Fibroblast of lung (primary cell): ENCODE measurements around the gene RPLP2. TPM values are rescaled to one million over a fixed set of nuclear protein-coding genes. Genes with fewer than 3 reads are reported as not detected.

ENCODE experiments used
- DNase-seq, 2 donors: peaks; one replicate each; pipeline versions ENCODE4 v3.0.0 to v3.0.0-alpha.2; 2010; ENCODE audit warnings: low read depth in 2 of 2
- H2AFZ ChIP-seq: 2 replicates; pipeline ENCODE4 v1.5.1; 2012; ENCODE audit warnings: low read length, control low read depth, inconsistent platforms
- H3K27ac ChIP-seq: 2 replicates; pipeline ENCODE4 v1.5.1; 2011; ENCODE audit warnings: low read length, control low read depth; ENCODE audit not compliant: insufficient read depth
- H3K27me3 ChIP-seq: 2 replicates; pipeline ENCODE4 v1.5.1; 2011; ENCODE audit warnings: mild to moderate bottlenecking, low read length; ENCODE audit not compliant: control insufficient read depth, insufficient read depth
- H3K36me3 ChIP-seq: 2 replicates; pipeline ENCODE4 v1.5.1; 2011; ENCODE audit warnings: low read length; ENCODE audit not compliant: control insufficient read depth, insufficient read depth
- H3K4me1 ChIP-seq: 2 replicates; pipeline ENCODE4 v1.5.1; 2011; ENCODE audit warnings: low read length; ENCODE audit not compliant: control insufficient read depth, insufficient read depth; ENCODE audit errors: extremely low read depth
- H3K4me2 ChIP-seq: 2 replicates; pipeline ENCODE4 v1.5.1; 2011; ENCODE audit warnings: low read length, control low read depth; ENCODE audit not compliant: insufficient read depth; ENCODE audit errors: extremely low read depth
- H3K4me3 ChIP-seq, 4 experiments: fragments of 200-600 bp in 1 of 4; sonication (generic) in 1 of 4; replicated peaks in 1 of 4; 2 replicates each; pipeline ENCODE4 v1.5.1; 2011 to 2016; ENCODE audit warnings: low read length in 4 of 4, low read depth in 3 of 4, mild to moderate bottlenecking in 3 of 4, control low read depth in 2 of 4, inconsistent platforms in 1 of 4, mixed read lengths in 1 of 4; ENCODE audit not compliant: insufficient read depth in 1 of 4; ENCODE audit errors: control extremely low read depth in 1 of 4
- H3K79me2 ChIP-seq: 2 replicates; pipeline ENCODE4 v1.5.1; 2012; ENCODE audit warnings: mild to moderate bottlenecking, low read length, inconsistent platforms; ENCODE audit not compliant: control insufficient read depth, insufficient read depth
- H3K9ac ChIP-seq: 2 replicates; pipeline ENCODE4 v1.5.1; 2011; ENCODE audit warnings: mild to moderate bottlenecking, low read length, control low read depth; ENCODE audit not compliant: insufficient read depth
- H3K9me3 ChIP-seq: 2 replicates; pipeline ENCODE4 v1.5.1; 2012; ENCODE audit warnings: low read depth, low read length; ENCODE audit not compliant: control insufficient read depth, insufficient read depth
- H4K20me1 ChIP-seq: 2 replicates; pipeline ENCODE4 v1.5.1; 2011; ENCODE audit warnings: low read length; ENCODE audit not compliant: control insufficient read depth, insufficient read depth; ENCODE audit errors: extremely low read depth
- EZH2 ChIP-seq: IDR thresholded peaks from 2 replicates; pipeline ENCODE4 v1.5.1; 2012; ENCODE audit warnings: low read length, control low read depth, mild to moderate bottlenecking; ENCODE audit errors: missing control alignments
- polyA plus RNA-seq, 2 donors: library from polyadenylated mRNA; depleted of rRNA in 1 of 2; stranded (reverse) in 1 of 2; unstranded in 1 of 2; fragments of >200 nt; gene quantifications; 2 replicates each; pipeline ENCODE4 v1.2.1, GENCODE V29; 2011 to 2012; ENCODE audit warnings: missing spikeins in 1 of 2
- total RNA-seq: library from RNA; depleted of rRNA; stranded (reverse); fragments of >200 nt; gene quantifications from 2 replicates; pipeline ENCODE4 v1.2.1, GENCODE V29; 2014
- TF ChIP-seq, protein P1 (sequence below), 2 donors: IDR thresholded peaks in 1 of 2; conservative IDR thresholded peaks in 1 of 2; 1 replicate in 1 of 2; 2 replicates in 1 of 2; pipeline ENCODE4 v1.5.1; 2011 to 2012; ENCODE audit warnings: low read length in 2 of 2, control low read depth in 1 of 2, inconsistent platforms in 1 of 2, low read depth in 1 of 2, mild to moderate bottlenecking in 1 of 2

Gene RPLP2
- total and polyA plus RNA-seq, 2 donors (not counting 1 experiment from before 2014, with no cell fraction given): 294 to 741 TPM

DNA sequence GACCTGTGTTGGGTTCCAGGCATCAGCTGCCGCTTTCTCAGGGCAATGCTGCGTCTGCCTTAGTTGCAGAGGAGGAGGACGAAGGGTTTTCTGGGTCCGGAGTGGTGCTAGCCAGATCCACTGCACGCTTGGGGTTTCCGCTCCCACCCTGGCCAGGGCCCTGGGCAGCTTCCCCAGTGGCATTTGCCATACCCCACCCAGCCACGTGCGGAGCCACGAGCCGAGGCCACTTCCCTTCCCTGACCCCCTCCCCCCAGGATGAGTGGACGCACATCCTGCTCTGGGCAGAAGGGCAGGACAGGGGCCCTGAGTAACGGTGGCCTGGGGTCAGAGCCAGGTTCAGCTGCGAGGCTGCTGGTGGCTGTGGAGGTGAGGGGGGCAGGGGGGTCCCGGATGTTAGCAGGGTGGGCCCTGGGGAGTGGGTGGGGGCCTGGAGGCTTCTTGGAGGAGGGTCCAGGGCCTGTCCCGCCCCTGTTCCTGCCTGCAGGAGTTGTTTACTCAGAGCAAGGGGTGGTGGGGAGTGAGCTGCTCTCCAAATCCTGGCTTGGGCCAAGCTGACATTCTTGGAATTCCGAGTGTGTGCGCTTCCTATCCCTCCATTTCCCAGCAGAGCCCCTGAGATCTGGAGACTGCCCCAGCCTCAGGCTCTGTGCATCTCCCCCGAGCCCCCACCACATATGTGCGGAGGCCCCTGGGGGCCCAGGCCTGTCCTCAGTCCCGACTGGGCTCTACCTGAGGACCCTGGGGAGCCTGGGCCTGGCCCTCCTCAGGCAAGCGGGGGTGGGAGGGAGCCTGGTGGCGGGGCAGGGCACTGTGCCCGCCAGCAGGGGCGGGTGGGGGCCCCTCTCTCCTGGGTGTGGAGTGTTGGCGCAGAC is 34.3 kb downstream of the RPLP2 start:
- H2AFZ ChIP-seq: no peak overlapping the region
- peaks cover 41% of the 10 kb centered on the region for H3K4me1 ChIP-seq
- H4K20me1 ChIP-seq: peaks cover 5% of the 10 kb centered on the region
- H3K9me3 ChIP-seq: no peaks in the 10 kb centered on the region
- peak overlapping the region; percentile 87 for H3K27ac ChIP-seq
- no peaks in the 10 kb centered on the region for H3K27me3 ChIP-seq
- peak overlapping the region; percentile 61 for H3K4me2 ChIP-seq
- peak overlapping the region; percentile 95 for H3K9ac ChIP-seq
- H3K36me3 ChIP-seq: peaks cover 20% of the 10 kb centered on the region
- H3K79me2 ChIP-seq: peaks cover 73% of the 10 kb centered on the region
- DNase-seq: peak; percentile 93 to 96
- no peak for TF ChIP-seq EZH2
- TF ChIP-seq, protein P1, sequence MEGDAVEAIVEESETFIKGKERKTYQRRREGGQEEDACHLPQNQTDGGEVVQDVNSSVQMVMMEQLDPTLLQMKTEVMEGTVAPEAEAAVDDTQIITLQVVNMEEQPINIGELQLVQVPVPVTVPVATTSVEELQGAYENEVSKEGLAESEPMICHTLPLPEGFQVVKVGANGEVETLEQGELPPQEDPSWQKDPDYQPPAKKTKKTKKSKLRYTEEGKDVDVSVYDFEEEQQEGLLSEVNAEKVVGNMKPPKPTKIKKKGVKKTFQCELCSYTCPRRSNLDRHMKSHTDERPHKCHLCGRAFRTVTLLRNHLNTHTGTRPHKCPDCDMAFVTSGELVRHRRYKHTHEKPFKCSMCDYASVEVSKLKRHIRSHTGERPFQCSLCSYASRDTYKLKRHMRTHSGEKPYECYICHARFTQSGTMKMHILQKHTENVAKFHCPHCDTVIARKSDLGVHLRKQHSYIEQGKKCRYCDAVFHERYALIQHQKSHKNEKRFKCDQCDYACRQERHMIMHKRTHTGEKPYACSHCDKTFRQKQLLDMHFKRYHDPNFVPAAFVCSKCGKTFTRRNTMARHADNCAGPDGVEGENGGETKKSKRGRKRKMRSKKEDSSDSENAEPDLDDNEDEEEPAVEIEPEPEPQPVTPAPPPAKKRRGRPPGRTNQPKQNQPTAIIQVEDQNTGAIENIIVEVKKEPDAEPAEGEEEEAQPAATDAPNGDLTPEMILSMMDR (conservative IDR thresholded peaks at IDR 0.05 in 1 of 2, IDR thresholded peaks at IDR 0.05 in 1 of 2; ENCODE audit: low read depth in 1 of 2, low read length in 2 of 2): no peak
- H3K4me3 ChIP-seq: peak overlapping the region; percentile 59 to 96 (median 89)

DNA sequence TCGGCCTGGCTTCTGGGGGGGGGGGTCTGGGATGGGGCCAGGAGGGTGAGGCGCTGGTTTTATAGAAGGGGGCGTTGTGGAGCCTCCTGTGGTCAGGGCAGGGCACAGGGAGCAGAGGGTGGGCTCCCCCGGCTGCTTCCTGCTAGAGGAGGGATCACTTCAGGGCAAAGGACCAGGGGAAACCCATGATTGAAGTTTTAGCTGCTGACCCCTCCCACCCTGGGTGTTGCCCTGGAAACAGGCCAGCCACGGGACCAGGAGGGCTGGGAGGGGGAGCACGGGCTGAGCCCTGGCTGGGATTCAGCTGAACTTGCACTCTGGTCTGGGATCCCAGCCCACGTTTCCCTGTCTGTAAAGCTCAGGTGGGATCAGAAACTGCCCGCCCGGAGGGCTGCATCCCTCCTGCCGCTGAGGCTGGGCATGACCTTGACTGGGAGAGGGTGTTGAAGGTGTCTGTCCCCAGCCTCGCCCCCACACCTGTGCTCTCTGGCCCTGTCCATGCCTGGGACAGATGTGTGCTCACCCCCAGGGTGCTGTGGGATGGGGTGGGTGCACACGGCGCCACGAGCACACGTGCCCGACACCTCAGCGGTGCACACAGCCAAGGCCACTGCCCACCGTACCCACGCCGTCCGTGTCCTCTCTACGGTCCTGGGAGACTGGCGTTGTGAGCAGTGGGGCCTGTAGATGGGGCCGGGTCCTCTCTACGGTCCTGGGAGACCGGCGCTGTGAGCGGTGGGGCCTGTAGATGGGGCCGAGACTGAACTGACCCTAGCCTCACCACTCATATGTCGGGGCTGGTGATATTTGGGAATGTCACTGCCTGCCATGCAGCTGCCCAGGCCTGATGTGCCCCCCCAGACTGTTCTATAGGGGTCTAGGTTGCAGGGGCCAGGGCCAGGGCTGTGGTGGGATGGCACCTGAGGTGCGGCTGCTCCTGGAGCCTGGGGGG is 35.2 kb downstream of the RPLP2 start:
- Histone ChIP-seq H3K4me1 (peaks cover 40% of the 10 kb centered on the region), H2AFZ (no peak overlapping the region), H3K9me3 (no peaks in the 10 kb centered on the region), H3K36me3 (peaks cover 14% of the 10 kb centered on the region), H3K27me3 (no peaks in the 10 kb centered on the region), H3K9ac (peak overlapping the region; percentile 95), H3K4me3 (peak overlapping the region; percentile 26 to 96 (median 40)), H3K27ac (peak overlapping the region; percentile 87), H4K20me1 (peaks cover 5% of the 10 kb centered on the region), H3K4me2 (peak overlapping the region; percentile 61), H3K79me2 (peaks cover 65% of the 10 kb centered on the region)
- TF ChIP-seq EZH2: no peak
- TF ChIP-seq, protein P1 (conservative IDR thresholded peaks at IDR 0.05 in 1 of 2, IDR thresholded peaks at IDR 0.05 in 1 of 2; ENCODE audit: low read depth in 1 of 2, low read length in 2 of 2): no peak
- DNase-seq: peak; percentile 78 to 98
